Adrenal gland (tissue), 12 donors: ENCODE data around the gene LAMA1. TPM values are rescaled to one million over a fixed set of nuclear protein-coding genes. Genes with fewer than 3 reads are reported as not detected.
A peak's percentile ranks its signal among the peaks of the same experiment; 100 is the strongest.

Source experiments
- DNase-seq, 7 donors: peaks; one replicate each; pipeline ENCODE4 v3.0.0-alpha.2; 2019 to 2020
- H3K27ac ChIP-seq, 5 donors: fragments of 200-600 bp; sonication (generic) in 4 of 5; 1 replicate in 3 of 5; 2 replicates in 2 of 5; pipeline versions ENCODE4 v1.5.1 to v1.8.0; 2016 to 2020; ENCODE audit warnings: mild to moderate bottlenecking in 1 of 5
- H3K27me3 ChIP-seq: fragments of 200-600 bp; 2 replicates; pipeline ENCODE4 v1.8.0; 2021
- H3K36me3 ChIP-seq, 2 donors: fragments of 200-600 bp; replicated peaks in 1 of 2; 1 replicate in 1 of 2; 2 replicates in 1 of 2; pipeline versions ENCODE4 v1.5.1 to v1.8.0; 2018 to 2022
- H3K4me1 ChIP-seq, 2 donors: fragments of 200-600 bp; replicated peaks in 1 of 2; 1 replicate in 1 of 2; 2 replicates in 1 of 2; pipeline versions ENCODE4 v1.5.1 to v1.8.0; 2018 to 2021
- H3K4me3 ChIP-seq, 4 donors: fragments of 200-600 bp; sonication (generic) in 3 of 4; one replicate each; pipeline ENCODE4 v1.5.1; 2016 to 2018
- H3K9me3 ChIP-seq, 3 donors: fragments of 200-600 bp; sonication (generic) in 1 of 3; replicated peaks in 1 of 3; 1 replicate in 2 of 3; 2 replicates in 1 of 3; pipeline versions ENCODE4 v1.5.1 to v1.8.0; 2016 to 2021
- CTCF ChIP-seq, 6 experiments: fragments of 450-650 bp in 4 of 6; fragments of 200-600 bp in 2 of 6; sonication (generic) in 1 of 6; IDR thresholded peaks; 1 replicate in 5 of 6; 2 replicates in 1 of 6; pipeline versions ENCODE4 v1.5.1 to v1.8.0; 2016 to 2021; ENCODE audit warnings: antibody characterized with exemption in 6 of 6, mild to moderate bottlenecking in 2 of 6, moderate library complexity in 1 of 6
- POLR2A ChIP-seq, 2 donors: fragments of 450-650 bp; IDR thresholded peaks; one replicate each; pipeline ENCODE4 v1.6.1; 2017; ENCODE audit warnings: antibody characterized with exemption in 2 of 2, mild to moderate bottlenecking in 2 of 2, moderate library complexity in 1 of 2
- WGBS, 4 donors: extraction: QIAGEN DNeasy Blood & Tissue Kit in 2 of 4; methylation state at CpG; one replicate each; pipeline versions ENCODE4 v1.1.5 to v1.1.7; 2013 to 2017; 5-methylcytosine and 5-hydroxymethylcytosine counted together
- intact Hi-C, 2 donors: fragments of 100-400 bp; cut with DNase I; formaldehyde crosslinking; loops; one replicate each; pipeline versions ENCODE4 v1.14.1 to v1.15.0; 2022 to 2023
- polyA plus RNA-seq, 3 donors: library from polyadenylated mRNA; stranded (reverse); fragments of 200-250 nt in 2 of 3; fragments of 350-450 nt in 1 of 3; fragmentation: Illumina TruSeq in 1 of 3; extraction: RNeasy Lipid Tissue Mini Kit (QIAGEN cat#74804) in 1 of 3; gene quantifications; one replicate each; pipeline ENCODE4 v1.2.3, GENCODE V29; 2013 to 2014
- total RNA-seq, 9 donors: library from RNA; depleted of rRNA in 4 of 9; stranded (reverse); fragments of >200 nt in 4 of 9; fragments of 120-200 nt in 1 of 9; fragmentation: NEBNext Ultra II Directional in 1 of 9; extraction: Animal tissue kit (Norgen Biotek cat#: 25700) in 1 of 9; gene quantifications; one replicate each; pipeline versions ENCODE4 v1.1.0 to v1.2.4, GENCODE V29; 2013 to 2023
- donor health status: healthy with polysubstance abuse.
- donor health status: Bipolar disorder and iron deficiency.
- donor health status: DM: yes; HTN: yes; CAD: no.
- donor health status: DM: no; HTN: no; CAD: no.
- donor health status: DM: no; HTN: no; CAD: no.
- donor health status: DM: yes; HTN: yes; CAD: no.

LAMA1 gene
- total and polyA plus RNA-seq, 12 donors, result 0.07 to 0.55 (median 0.17) TPM

GRCh38 chr18:7158216-7158615 is 40.6 kb upstream of the LAMA1 start:
- peak in 1 of 7 donors; percentile 27 for DNase-seq
- Histone ChIP-seq H3K9me3 (no peaks in the 10 kb centered on the region), H3K4me1 (no peaks in the 10 kb centered on the region), H3K27ac (no peak overlapping the region), H3K36me3 (no peaks in the 10 kb centered on the region), H3K4me3 (no peak overlapping the region), H3K27me3 (no peaks in the 10 kb centered on the region)
- 78 to 90% (median 87%) methylated on average over 10 of the region's 10 CpGs for WGBS, 4 donors
- TF ChIP-seq CTCF (IDR thresholded peaks at IDR 0.05) (no peak), POLR2A (IDR thresholded peaks at IDR 0.05) (no peak)
- intact Hi-C loops, result no loop called here

- Histone ChIP-seq H3K36me3 (no peaks in the 10 kb centered on the region), H3K4me1 (no peaks in the 10 kb centered on the region), H3K4me3 (no peak overlapping the region), H3K27ac (no peak overlapping the region), H3K27me3 (no peaks in the 10 kb centered on the region), H3K9me3 (no peaks in the 10 kb centered on the region)
- intact Hi-C loops, result no loop called here
- no peak for TF ChIP-seq POLR2A (IDR thresholded peaks at IDR 0.05)
- no peak for TF ChIP-seq CTCF (IDR thresholded peaks at IDR 0.05)
- 66 to 79% (median 71%) methylated on average over 2 to 3 of the region's 3 CpGs for WGBS, 4 donors
- DNase-seq, result no peak
Observed at GRCh38 chr18:7157760-7158159, 40.2 kb upstream of the LAMA1 start.

- no peaks in the 10 kb centered on the region for H3K4me1 ChIP-seq
- no peaks in the 10 kb centered on the region for H3K36me3 ChIP-seq
- no peak for TF ChIP-seq POLR2A (IDR thresholded peaks at IDR 0.05)
- TF ChIP-seq CTCF (IDR thresholded peaks at IDR 0.05), result no peak
- no peak for DNase-seq
- no peak overlapping the region for H3K4me3 ChIP-seq
- no peak overlapping the region for H3K27ac ChIP-seq
- no peaks in the 10 kb centered on the region for H3K9me3 ChIP-seq
- no peaks in the 10 kb centered on the region for H3K27me3 ChIP-seq
- 80 to 87% (median 81%) methylated on average over 8 of the region's 8 CpGs for WGBS, 4 donors
- intact Hi-C loops, result no loop called here
Observed at GRCh38 chr18:7155887-7156286, 38.3 kb upstream of the LAMA1 start.

- H3K4me3 ChIP-seq, result no peak overlapping the region
- no peaks in the 10 kb centered on the region for H3K4me1 ChIP-seq
- intact Hi-C loops, result no loop called here
- no peaks in the 10 kb centered on the region for H3K9me3 ChIP-seq
- DNase-seq, result peak in 1 of 7 donors; percentile 21
- no peaks in the 10 kb centered on the region for H3K27me3 ChIP-seq
- TF ChIP-seq CTCF (IDR thresholded peaks at IDR 0.05), result no peak
- no peak for TF ChIP-seq POLR2A (IDR thresholded peaks at IDR 0.05)
- WGBS, 4 donors, result 80 to 93% (median 92%) methylated on average over 5 of the region's 5 CpGs
- no peak overlapping the region for H3K27ac ChIP-seq
- H3K36me3 ChIP-seq, result no peaks in the 10 kb centered on the region
Observed at GRCh38 chr18:7155092-7155491, 37.5 kb upstream of the LAMA1 start.
